Naive thymus-derived CD8-positive, alpha-beta T cell (primary cell): ENCODE measurements around the gene MARCHF9. TPM values are rescaled to one million over a fixed set of nuclear protein-coding genes. Genes with fewer than 3 reads are reported as not detected.

Experiments used
- ATAC-seq, 2 donors: fragments of 150-1000 bp; cut with Tn5 transposase in 1 of 2; sonication (Bioruptor Pico), chemical (Tn5 transposase) in 1 of 2; 1 replicate in 1 of 2; 2 replicates in 1 of 2; pipeline ENCODE4 v1.10.0; 2021; ENCODE audit warnings: mild to moderate bottlenecking in 2 of 2, moderate library complexity in 2 of 2
- POLR2A ChIA-PET: fragments of 350-600 bp; sonication (Branson Sonifier 250); formaldehyde crosslinking; loops from one replicate; lab custom pipeline; 2021; ENCODE audit warnings: antibody characterized with exemption; lab: Charles Lee
- DNase-seq, 10 donors: peaks; one replicate each; pipeline versions ENCODE4 v3.0.0 to v3.0.0-alpha.2; 2020 to 2022
- H3K27ac Mint-ChIP-seq, 10 donors: one replicate each; pipeline ENCODE4 v1.8.0; 2020 to 2022; ENCODE audit warnings: mild to moderate bottlenecking in 10 of 10, mixed read lengths in 10 of 10, moderate library complexity in 4 of 10, inconsistent platforms in 1 of 10
- H3K27me3 Mint-ChIP-seq, 5 donors: one replicate each; pipeline ENCODE4 v1.8.0; 2021 to 2022; ENCODE audit warnings: mixed read lengths in 5 of 5
- H3K36me3 Mint-ChIP-seq, 3 donors: one replicate each; pipeline ENCODE4 v1.8.0; 2020 to 2022; ENCODE audit warnings: mixed read lengths in 3 of 3, mild to moderate bottlenecking in 2 of 3, inconsistent platforms in 1 of 3
- H3K4me1 Mint-ChIP-seq, 4 donors: one replicate each; pipeline ENCODE4 v1.8.0; 2021 to 2022; ENCODE audit warnings: mixed read lengths in 4 of 4
- H3K4me3 Mint-ChIP-seq, 10 donors: one replicate each; pipeline ENCODE4 v1.8.0; 2020 to 2022; ENCODE audit warnings: mild to moderate bottlenecking in 10 of 10, mixed read lengths in 10 of 10, moderate library complexity in 6 of 10, inconsistent platforms in 1 of 10
- H3K9me3 Mint-ChIP-seq, 9 donors: one replicate each; pipeline ENCODE4 v1.8.0; 2020 to 2022; ENCODE audit warnings: mixed read lengths in 9 of 9, mild to moderate bottlenecking in 3 of 9, inconsistent platforms in 1 of 9, moderate library complexity in 1 of 9
- polyA plus RNA-seq, 3 donors: library from polyadenylated mRNA; unstranded; fragments of 300-500 nt; fragmentation: Illumina TruSeq; gene quantifications; one replicate each; pipeline ENCODE4 v1.2.3, GENCODE V29; 2021
- total RNA-seq, 8 experiments: library from RNA in 2 of 8; stranded (reverse) in 2 of 8; gene quantifications; one replicate each; pipeline ENCODE4 v1.2.3 and lab custom pipeline; 2021 to 2026

The MARCHF9 gene
- total and polyA plus RNA-seq, 5 experiments from 2014 or later = 2.2 to 64.8 (median 6.6) TPM

- Mint-ChIP-seq H3K9me3 (no peaks in the 10 kb centered on the region), H3K36me3 (peaks cover 0 to 34% (median 8%) of the 10 kb centered on the region in 3 donors), H3K4me1 (peaks cover 40 to 57% (median 52%) of the 10 kb centered on the region in 4 donors), H3K27me3 (no peaks in the 10 kb centered on the region), H3K27ac (peak within 1 kb of the TSS; percentile 91 to 100 (median 97)), H3K4me3 (peak within 1 kb of the TSS; percentile 89 to 96 (median 94))
- ATAC-seq (peak; percentile 60 to 78), DNase-seq (peak; percentile 94 to 100 (median 99))
- POLR2A ChIA-PET = interaction anchor here (0.6 to 1.2 kb wide), 9 partner anchors 10 to 640 kb away, joined by 3 to 13 read pairs (median 4); partner anchors contain the start of genes CTDSP2, OS9 and TSFM
These were observed 2.9 kb upstream of the MARCHF9 start, which contains the start of gene CDK4 for GRCh38 chr12:57751788-57752667. Gene CDK4, minus strand, starts transcription at chr12:57752310. Its CDS starts 593 bp downstream, at chr12:57751717.

DNA sequence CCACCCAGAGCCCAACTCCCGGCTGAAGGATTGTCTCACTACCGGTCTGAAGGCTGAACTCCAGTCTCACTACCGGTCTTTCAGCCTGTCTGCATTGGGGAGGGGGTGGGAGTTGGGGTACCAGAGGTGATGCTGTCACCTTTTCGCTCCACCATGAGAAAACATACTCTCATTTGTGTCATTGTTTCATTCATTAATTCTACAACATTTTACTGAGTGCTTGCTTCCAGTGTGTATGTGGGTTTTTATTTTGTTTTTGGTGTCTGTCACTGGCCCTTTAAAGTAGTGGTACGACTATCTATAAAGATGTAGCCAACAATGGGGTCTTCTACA lies 2.3 kb upstream of the MARCHF9 start:
- H3K27me3 Mint-ChIP-seq = no peaks in the 10 kb centered on the region
- H3K4me1 Mint-ChIP-seq = peaks cover 40 to 61% (median 55%) of the 10 kb centered on the region in 4 donors
- H3K4me3 Mint-ChIP-seq = peak overlapping the region; percentile 89 to 96 (median 94)
- H3K36me3 Mint-ChIP-seq = peaks cover 0 to 33% (median 8%) of the 10 kb centered on the region in 3 donors
- no peaks in the 10 kb centered on the region for H3K9me3 Mint-ChIP-seq
- DNase-seq = no peak
- no peak for ATAC-seq
- POLR2A ChIA-PET = interaction anchor here (0.9 to 1.2 kb wide), 6 partner anchors 11 to 94 kb away, joined by 3 to 13 read pairs (median 4); partner anchors contain the start of gene CTDSP2
- H3K27ac Mint-ChIP-seq = peak overlapping the region; percentile 91 to 100 (median 97)

GRCh38 chr12:57753756-57754337 lies 1.1 kb upstream of the MARCHF9 start:
- Mint-ChIP-seq H3K4me3 (peak overlapping the region; percentile 84 to 100 (median 92)), H3K4me1 (peaks cover 45 to 69% (median 62%) of the 10 kb centered on the region in 4 donors), H3K36me3 (peaks cover 0 to 30% (median 0%) of the 10 kb centered on the region in 3 donors), H3K27me3 (no peaks in the 10 kb centered on the region), H3K27ac (peak overlapping the region; percentile 94 to 100 (median 97)), H3K9me3 (no peaks in the 10 kb centered on the region)
- POLR2A ChIA-PET = interaction anchor here (0.6 to 1.0 kb wide), 6 partner anchors 9 to 180 kb away, joined by 3 to 7 read pairs (median 4); partner anchors contain the start of genes EEF1AKMT3, METTL1 and TSPAN31
- DNase-seq (no peak), ATAC-seq (no peak)

DNA sequence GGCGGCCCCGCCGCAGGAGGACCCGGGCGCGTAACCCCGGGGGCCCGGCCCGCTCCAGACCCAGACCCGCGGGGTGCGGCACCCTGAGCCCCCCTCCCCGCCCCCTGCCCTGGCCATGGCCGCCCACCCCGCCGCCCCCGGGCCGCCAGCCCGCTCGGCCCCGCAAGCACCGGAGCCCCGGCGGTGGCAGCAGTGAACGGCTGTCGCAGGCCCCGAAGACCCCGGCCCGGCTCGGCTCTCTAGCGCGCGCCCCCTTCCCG lies 221 bp downstream of the MARCHF9 start:
- Mint-ChIP-seq H3K27ac (peak overlapping the region in 1 of 10 donors; percentile 53), H3K9me3 (no peaks in the 10 kb centered on the region), H3K4me1 (peaks cover 50 to 79% (median 71%) of the 10 kb centered on the region in 4 donors), H3K27me3 (no peaks in the 10 kb centered on the region), H3K4me3 (peak overlapping the region in 6 of 10 donors; percentile 16 to 89 (median 29)), H3K36me3 (peaks cover 0 to 34% (median 0%) of the 10 kb centered on the region in 3 donors)
- no peak for DNase-seq
- no peak for ATAC-seq
- POLR2A ChIA-PET = interaction anchor here (0.6 to 2.6 kb wide), 3 partner anchors 14 to 142 kb away, joined by 3 to 13 read pairs (median 12); partner anchors contain the start of gene TSFM

DNA sequence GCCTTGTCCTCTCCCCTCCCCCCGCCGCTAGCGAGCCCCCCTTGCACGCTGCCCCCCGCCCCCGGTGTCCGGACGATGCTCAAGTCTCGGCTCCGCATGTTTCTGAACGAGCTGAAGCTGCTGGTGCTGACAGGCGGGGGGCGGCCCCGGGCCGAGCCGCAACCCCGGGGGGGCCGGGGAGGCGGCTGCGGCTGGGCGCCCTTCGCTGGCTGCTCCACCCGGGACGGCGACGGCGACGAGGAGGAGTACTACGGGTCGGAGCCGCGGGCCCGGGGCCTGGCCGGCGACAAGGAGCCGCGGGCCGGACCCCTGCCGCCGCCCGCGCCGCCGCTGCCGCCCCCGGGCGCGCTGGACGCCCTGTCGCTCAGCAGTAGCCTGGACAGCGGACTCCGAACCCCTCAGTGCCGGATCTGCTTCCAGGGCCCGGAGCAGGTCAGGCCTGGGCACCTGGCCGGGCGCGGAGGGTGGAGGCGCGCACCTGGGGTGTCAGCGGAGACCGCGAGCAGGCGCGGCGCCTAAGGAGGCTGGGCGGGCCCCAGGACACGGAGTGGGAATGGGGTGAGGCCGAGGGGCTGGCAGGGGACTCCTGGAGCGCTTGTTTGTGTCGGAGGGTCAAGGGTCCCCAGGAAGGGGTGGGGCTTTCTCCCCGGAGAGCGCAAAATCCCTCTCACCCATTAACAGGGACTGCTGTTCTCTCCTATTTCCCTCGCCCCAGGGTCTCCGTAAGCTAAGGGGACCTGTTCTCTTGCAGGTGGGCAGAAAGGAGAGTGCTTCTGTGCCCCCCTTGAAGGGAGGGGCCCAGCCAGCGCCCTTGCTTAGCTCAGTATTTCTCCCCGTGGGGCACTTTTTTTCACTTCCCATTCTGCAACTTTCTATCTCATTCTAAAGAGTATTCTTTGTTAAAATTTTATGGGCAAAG lies 810 bp downstream of the MARCHF9 start:
- Mint-ChIP-seq H3K4me1 (peaks cover 47 to 76% (median 70%) of the 10 kb centered on the region in 4 donors), H3K27ac (peak overlapping the region; percentile 54 to 96 (median 93)), H3K4me3 (peak overlapping the region; percentile 80 to 95 (median 91)), H3K36me3 (peaks cover 0 to 29% (median 0%) of the 10 kb centered on the region in 3 donors), H3K27me3 (no peaks in the 10 kb centered on the region), H3K9me3 (no peaks in the 10 kb centered on the region)
- ATAC-seq (peak in 1 of 2 donors; percentile 20), DNase-seq (peak in 8 of 10 donors; percentile 32 to 78 (median 42))
- POLR2A ChIA-PET = interaction anchor here (0.6 to 2.6 kb wide), 9 partner anchors 8 to 141 kb away, joined by 3 to 17 read pairs (median 9); partner anchors contain the start of genes CTDSP2, CYP27B1, TSFM and TSPAN31

GRCh38 chr12:57756406-57757341 lies 1.8 kb downstream of the MARCHF9 start:
- Mint-ChIP-seq H3K36me3 (peaks cover 0 to 28% (median 0%) of the 10 kb centered on the region in 3 donors), H3K9me3 (no peaks in the 10 kb centered on the region), H3K27me3 (no peaks in the 10 kb centered on the region), H3K4me1 (peaks cover 45 to 70% (median 65%) of the 10 kb centered on the region in 4 donors), H3K4me3 (peak overlapping the region; percentile 80 to 95 (median 91)), H3K27ac (peak overlapping the region; percentile 54 to 96 (median 93))
- POLR2A ChIA-PET = interaction anchor here (0.9 to 2.6 kb wide), 11 partner anchors 9 to 147 kb away, joined by 3 to 17 read pairs (median 8); partner anchors contain the start of genes CTDSP2, CYP27B1, EEF1AKMT3 and METTL1
- ATAC-seq (peak; percentile 20 to 22), DNase-seq (peak; percentile 51 to 84 (median 70))

DNA sequence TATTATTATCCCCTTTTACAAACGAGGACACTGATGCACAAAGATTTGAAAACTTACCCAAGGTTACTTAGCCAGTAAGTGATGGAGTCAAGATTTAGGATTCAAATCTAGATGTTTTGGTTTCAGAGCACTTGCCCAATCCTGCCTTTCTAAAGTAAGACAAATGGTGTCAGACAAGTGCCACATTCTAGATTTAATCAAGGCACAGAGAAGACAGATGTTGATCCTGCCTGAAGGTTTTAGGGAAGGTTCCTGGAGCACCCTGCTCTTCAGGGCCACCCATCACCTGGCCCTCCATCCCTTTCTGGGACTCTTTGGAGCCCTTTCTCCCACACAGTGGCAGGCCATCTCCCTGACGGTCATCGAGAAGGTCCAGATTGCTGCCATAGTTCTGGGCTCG lies 2.9 kb downstream of the MARCHF9 start:
- peak overlapping the region in 1 of 10 donors; percentile 8 for H3K4me3 Mint-ChIP-seq

GRCh38 chr12:57758552-57759359 lies 3.9 kb downstream of the MARCHF9 start:
- Mint-ChIP-seq H3K27ac (peak overlapping the region in 6 of 10 donors; percentile 7 to 70 (median 50)), H3K9me3 (no peaks in the 10 kb centered on the region), H3K27me3 (peaks cover 0 to 3% (median 0%) of the 10 kb centered on the region in 5 donors), H3K4me3 (peak overlapping the region in 4 of 10 donors; percentile 28 to 75 (median 42)), H3K36me3 (peaks cover 0 to 26% (median 0%) of the 10 kb centered on the region in 3 donors), H3K4me1 (peaks cover 35 to 53% (median 47%) of the 10 kb centered on the region in 4 donors)
- DNase-seq (no peak), ATAC-seq (no peak)
- POLR2A ChIA-PET = interaction anchor here (0.6 to 2.0 kb wide), 7 partner anchors 9 to 175 kb away, joined by 3 to 9 read pairs (median 3); partner anchors contain the start of genes EEF1AKMT3, METTL1 and TSPAN31

More for the DNA sequence above, 2.9 kb downstream of the MARCHF9 start:
- Mint-ChIP-seq H3K4me1 (peaks cover 41 to 61% (median 56%) of the 10 kb centered on the region in 4 donors), H3K27ac (peak overlapping the region in 5 of 10 donors; percentile 7 to 72 (median 20)), H3K27me3 (no peaks in the 10 kb centered on the region), H3K36me3 (peaks cover 0 to 26% (median 0%) of the 10 kb centered on the region in 3 donors), H3K9me3 (no peaks in the 10 kb centered on the region)
- DNase-seq (no peak), ATAC-seq (no peak)
- POLR2A ChIA-PET = interaction anchor here (1.1 kb wide), 1 partner anchor 86 kb away, joined by 3 read pairs; no protein-coding TSS in a partner anchor

- ATAC-seq (peak in 1 of 2 donors; percentile 28), DNase-seq (peak in 5 of 10 donors; percentile 35 to 49 (median 35))
- peaks cover 0 to 26% (median 0%) of the 10 kb centered on the region in 3 donors for H3K36me3 Mint-ChIP-seq
- peak overlapping the region in 2 of 10 donors; percentile 32 to 75 for H3K4me3 Mint-ChIP-seq
- POLR2A ChIA-PET = interaction anchor here (0.6 to 2.0 kb wide), 8 partner anchors 8 to 176 kb away, joined by 3 to 9 read pairs (median 3); partner anchors contain the start of genes CTDSP2, EEF1AKMT3 and METTL1
- peaks cover 0 to 8% (median 3%) of the 10 kb centered on the region in 5 donors for H3K27me3 Mint-ChIP-seq
- H3K9me3 Mint-ChIP-seq = no peaks in the 10 kb centered on the region
- H3K4me1 Mint-ChIP-seq = peaks cover 32 to 53% (median 45%) of the 10 kb centered on the region in 4 donors
- H3K27ac Mint-ChIP-seq = peak overlapping the region in 6 of 10 donors; percentile 7 to 70 (median 37)
These were observed 4.6 kb downstream of the MARCHF9 start for GRCh38 chr12:57759360-57759980.
